GM23248 (cell line): ENCODE measurements around the gene ENAH.

ENCODE experiments used
- EZH2 ChIP-seq: fragments of 200-600 bp; sonication (generic); IDR thresholded peaks from 2 replicates; pipeline ENCODE4 v1.6.1; 2018; ENCODE audit warnings: antibody characterized with exemption, mild to moderate bottlenecking; ENCODE audit not compliant: insufficient read depth, poor library complexity, severe bottlenecking
- EZH2phosphoT487 ChIP-seq: fragments of 200-600 bp; sonication (generic); IDR thresholded peaks from 2 replicates; pipeline ENCODE4 v1.6.1; 2018; ENCODE audit warnings: antibody characterized with exemption, moderate library complexity, mild to moderate bottlenecking, low read depth; ENCODE audit not compliant: insufficient read depth

DNA sequence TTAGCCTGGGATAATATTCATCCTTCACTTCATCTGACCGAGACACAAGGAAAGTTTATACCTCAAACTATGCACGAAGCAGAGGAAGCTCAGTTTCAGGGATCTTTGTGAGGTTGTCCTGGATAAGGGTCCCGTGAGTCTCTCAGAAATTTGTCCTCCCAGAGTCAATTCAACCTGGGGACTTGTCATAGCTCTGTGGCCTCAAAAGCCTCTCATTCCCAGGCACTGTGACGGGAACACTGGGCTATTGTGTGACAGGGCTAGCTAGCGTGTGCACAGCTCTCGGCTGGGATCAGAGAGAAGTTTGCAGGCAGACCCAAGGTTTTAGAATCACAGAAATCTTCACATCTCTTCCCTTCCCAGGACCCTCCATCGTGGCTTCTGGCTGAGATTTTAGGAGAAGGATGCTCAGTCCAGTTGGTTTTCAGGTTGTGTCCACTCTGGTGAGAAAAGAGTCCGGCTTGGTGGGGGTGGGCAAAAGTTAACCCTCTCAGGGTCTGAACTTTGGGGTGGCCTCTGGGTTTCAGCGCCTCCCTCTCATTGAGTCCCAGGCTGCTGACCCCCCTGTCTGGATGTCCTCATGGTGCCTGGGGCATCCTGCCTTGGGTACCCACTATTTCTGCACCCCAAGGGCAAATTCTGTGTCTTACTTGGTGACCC, 204.6 kb downstream of the ENAH start:
- TF ChIP-seq EZH2: no peak
- no peak for TF ChIP-seq EZH2phosphoT487
